HG02571 (cell line): Measurements from ENCODE around the gene RCAN2.

ENCODE experiments used
- ATAC-seq: cut with Tn5 transposase; IDR thresholded peaks from one replicate; pipeline ENCODE4 v1.9.1; 2021; ENCODE audit warnings: mild to moderate bottlenecking, moderate library complexity; ENCODE audit not compliant: unreplicated experiment

RCAN2 gene

GRCh38 chr6:46491201-46491627 lies at the start of gene RCAN2:
TSS of gene RCAN2 (minus strand) at chr6:46491449.
- ATAC-seq: peak; percentile 62

GRCh38 chr6:46539866-46540265 lies 48.6 kb upstream of the RCAN2 start:
- no peak for ATAC-seq

- no peak for ATAC-seq
Measured at GRCh38 chr6:46538800-46539480, 47.7 kb upstream of the RCAN2 start.

- ATAC-seq: no peak
Measured at GRCh38 chr6:46530896-46531295, 39.6 kb upstream of the RCAN2 start.

GRCh38 chr6:46528961-46529750 lies 37.9 kb upstream of the RCAN2 start:
- ATAC-seq: no peak

- no peak for ATAC-seq
Measured at GRCh38 chr6:46526607-46527006, 35.4 kb upstream of the RCAN2 start.

GRCh38 chr6:46525583-46525982 lies 34.3 kb upstream of the RCAN2 start:
- ATAC-seq: no peak

- no peak for ATAC-seq
Measured at GRCh38 chr6:46521464-46521971, 30.3 kb upstream of the RCAN2 start.

- ATAC-seq: no peak
Measured at GRCh38 chr6:46517202-46517601, 26.0 kb upstream of the RCAN2 start.

- no peak for ATAC-seq
Measured at GRCh38 chr6:46513533-46513932, 22.3 kb upstream of the RCAN2 start.

- ATAC-seq: no peak
Measured at GRCh38 chr6:46511320-46511719, 20.1 kb upstream of the RCAN2 start.

GRCh38 chr6:46510651-46511050 lies 19.4 kb upstream of the RCAN2 start:
- ATAC-seq: no peak

- no peak for ATAC-seq
Measured at GRCh38 chr6:46509981-46510510, 18.8 kb upstream of the RCAN2 start.

GRCh38 chr6:46509063-46509462 lies 17.8 kb upstream of the RCAN2 start:
- no peak for ATAC-seq

GRCh38 chr6:46507426-46507825 lies 16.2 kb upstream of the RCAN2 start:
- ATAC-seq: no peak

GRCh38 chr6:46505693-46506512 lies 14.7 kb upstream of the RCAN2 start:
- no peak for ATAC-seq

GRCh38 chr6:46504242-46504641 lies 13.0 kb upstream of the RCAN2 start:
- no peak for ATAC-seq

- ATAC-seq: no peak
Measured at GRCh38 chr6:46502486-46503119, 11.4 kb upstream of the RCAN2 start.

- no peak for ATAC-seq
Measured at GRCh38 chr6:46501136-46502089, 10.2 kb upstream of the RCAN2 start.
